ENCODE results near the gene ANKRA2. TPM values are rescaled to one million over a fixed set of nuclear protein-coding genes. Genes with fewer than 3 reads are reported as not detected.

The ANKRA2 gene
- total and polyA plus RNA-seq, 10 of the 15 experiments (the other 5 are each of a cell fraction or from before 2014, with no cell fraction given): 12.3 to 47.1 (median 21.9) TPM

- TF ChIP-seq, protein P1, sequence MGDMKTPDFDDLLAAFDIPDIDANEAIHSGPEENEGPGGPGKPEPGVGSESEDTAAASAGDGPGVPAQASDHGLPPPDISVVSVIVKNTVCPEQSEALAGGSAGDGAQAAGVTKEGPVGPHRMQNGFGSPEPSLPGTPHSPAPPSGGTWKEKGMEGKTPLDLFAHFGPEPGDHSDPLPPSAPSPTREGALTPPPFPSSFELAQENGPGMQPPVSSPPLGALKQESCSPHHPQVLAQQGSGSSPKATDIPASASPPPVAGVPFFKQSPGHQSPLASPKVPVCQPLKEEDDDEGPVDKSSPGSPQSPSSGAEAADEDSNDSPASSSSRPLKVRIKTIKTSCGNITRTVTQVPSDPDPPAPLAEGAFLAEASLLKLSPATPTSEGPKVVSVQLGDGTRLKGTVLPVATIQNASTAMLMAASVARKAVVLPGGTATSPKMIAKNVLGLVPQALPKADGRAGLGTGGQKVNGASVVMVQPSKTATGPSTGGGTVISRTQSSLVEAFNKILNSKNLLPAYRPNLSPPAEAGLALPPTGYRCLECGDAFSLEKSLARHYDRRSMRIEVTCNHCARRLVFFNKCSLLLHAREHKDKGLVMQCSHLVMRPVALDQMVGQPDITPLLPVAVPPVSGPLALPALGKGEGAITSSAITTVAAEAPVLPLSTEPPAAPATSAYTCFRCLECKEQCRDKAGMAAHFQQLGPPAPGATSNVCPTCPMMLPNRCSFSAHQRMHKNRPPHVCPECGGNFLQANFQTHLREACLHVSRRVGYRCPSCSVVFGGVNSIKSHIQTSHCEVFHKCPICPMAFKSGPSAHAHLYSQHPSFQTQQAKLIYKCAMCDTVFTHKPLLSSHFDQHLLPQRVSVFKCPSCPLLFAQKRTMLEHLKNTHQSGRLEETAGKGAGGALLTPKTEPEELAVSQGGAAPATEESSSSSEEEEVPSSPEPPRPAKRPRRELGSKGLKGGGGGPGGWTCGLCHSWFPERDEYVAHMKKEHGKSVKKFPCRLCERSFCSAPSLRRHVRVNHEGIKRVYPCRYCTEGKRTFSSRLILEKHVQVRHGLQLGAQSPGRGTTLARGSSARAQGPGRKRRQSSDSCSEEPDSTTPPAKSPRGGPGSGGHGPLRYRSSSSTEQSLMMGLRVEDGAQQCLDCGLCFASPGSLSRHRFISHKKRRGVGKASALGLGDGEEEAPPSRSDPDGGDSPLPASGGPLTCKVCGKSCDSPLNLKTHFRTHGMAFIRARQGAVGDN (IDR thresholded peaks at IDR 0.05): no peak
- TF ChIP-seq TCF3 (IDR thresholded peaks at IDR 0.05; ENCODE audit: borderline replicate concordance, insufficient read depth, low read depth, low read length): no peak
Observed at GRCh38 chr5:73552642-73553041, 12.8 kb downstream of the ANKRA2 start (continued).

DNA sequence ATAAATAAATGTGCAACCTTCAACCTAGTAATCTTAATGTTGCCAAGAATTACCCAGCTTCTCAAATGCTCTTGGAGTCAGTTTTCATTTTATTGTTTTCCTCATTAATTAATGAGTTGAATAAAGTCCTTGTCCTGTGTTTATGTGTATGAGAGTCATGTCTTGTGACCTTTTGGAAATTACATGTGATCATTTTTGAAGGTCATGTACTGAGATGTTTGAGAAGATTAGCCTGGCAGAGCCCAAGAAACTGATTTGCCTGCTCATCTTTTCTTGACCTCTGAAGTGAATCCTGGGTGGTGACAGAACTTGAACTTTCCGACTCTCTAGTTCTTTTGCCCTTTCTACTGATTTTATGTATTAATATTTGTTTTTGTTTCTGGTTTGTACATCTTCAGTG is 15.4 kb downstream of the ANKRA2 start:
- intact Hi-C loops (cut with micrococcal nuclease; ENCODE audit: unreplicated experiment) (no loop called here), in situ Hi-C loops (cut with MboI) (no loop called here)
- Histone ChIP-seq H3K4me1 (ENCODE audit: control insufficient read depth, insufficient read depth, low read length) (no peaks in the 10 kb centered on the region), H3K79me2 (ENCODE audit: control insufficient read depth, insufficient read depth, low read length) (no peaks in the 10 kb centered on the region), H3K9ac (ENCODE audit: control insufficient read depth, insufficient read depth, low read length) (no peak overlapping the region), H3K27ac (ENCODE audit: control insufficient read depth, insufficient read depth) (no peak overlapping the region), H3K9me3 (replicated peaks; ENCODE audit: control insufficient read depth, insufficient read depth, low read length) (no peaks in the 10 kb centered on the region), H3K4me2 (ENCODE audit: control insufficient read depth, insufficient read depth) (no peak overlapping the region), H3K36me3 (ENCODE audit: control insufficient read depth in 2 of 2, insufficient read depth in 2 of 2, low read length in 1 of 2) (no peaks in the 10 kb centered on the region), H2AFZ (ENCODE audit: control insufficient read depth, low read depth, low read length) (no peak overlapping the region), H4K20me1 (ENCODE audit: control insufficient read depth, insufficient read depth) (no peaks in the 10 kb centered on the region), H3K4me3 (no peak overlapping the region), H3K27me3 (replicated peaks in 1 of 2; ENCODE audit: control insufficient read depth in 2 of 2, insufficient read depth in 2 of 2, low read length in 1 of 2) (no peaks in the 10 kb centered on the region)
- TF ChIP-seq ZNF274 (IDR thresholded peaks at IDR 0.05; ENCODE audit: insufficient read depth, insufficient read length) (no peak), PML (IDR thresholded peaks at IDR 0.05; ENCODE audit: low read length) (no peak), RFX5 (IDR thresholded peaks at IDR 0.05; ENCODE audit: low read depth, low read length) (no peak), IRF5 (IDR thresholded peaks at IDR 0.05; ENCODE audit: borderline replicate concordance) (no peak)
- DNase-seq (ENCODE audit: low read depth, low spot score) (no peak), FAIRE-seq (no peak), ATAC-seq (no peak)
- ChIA-PET CTCF (no interaction called here), POLR2A (no interaction called here), RAD21 (ENCODE audit: unreplicated experiment) (no interaction called here), SMC1A (ENCODE audit: uncharacterized antibody, unreplicated experiment) (no interaction called here)
- WGBS (ENCODE audit: insufficient coverage, insufficient replicate concordance, low lambda C conversion rate, missing lambda C conversion rate): 67% methylated on average over 1 of the region's 1 CpG
- BruUV-seq (replicated peaks): no TSS peak
